ENCODE measurements around the gene YARS2.

- TF ChIP-seq POLR2A (IDR thresholded peaks at IDR 0.05) (no peak), CTCF (IDR thresholded peaks at IDR 0.05) (no peak)
Measured at GRCh38 chr12:32768518-32768917, 12.8 kb upstream of the YARS2 start.

Data from thyroid gland (tissue), 4 donors.